ENCODE measurements around the gene METTL23. TPM values are rescaled to one million over a fixed set of nuclear protein-coding genes. Genes with fewer than 3 reads are reported as not detected.
A peak's percentile ranks its signal among the peaks of the same experiment; 100 is the strongest.

METTL23 gene
- total and polyA plus RNA-seq, 2 of the 8 experiments (the other 6 are each of a cell fraction or from before 2014, with no cell fraction given): 36.1 to 60.2 TPM

DNA sequence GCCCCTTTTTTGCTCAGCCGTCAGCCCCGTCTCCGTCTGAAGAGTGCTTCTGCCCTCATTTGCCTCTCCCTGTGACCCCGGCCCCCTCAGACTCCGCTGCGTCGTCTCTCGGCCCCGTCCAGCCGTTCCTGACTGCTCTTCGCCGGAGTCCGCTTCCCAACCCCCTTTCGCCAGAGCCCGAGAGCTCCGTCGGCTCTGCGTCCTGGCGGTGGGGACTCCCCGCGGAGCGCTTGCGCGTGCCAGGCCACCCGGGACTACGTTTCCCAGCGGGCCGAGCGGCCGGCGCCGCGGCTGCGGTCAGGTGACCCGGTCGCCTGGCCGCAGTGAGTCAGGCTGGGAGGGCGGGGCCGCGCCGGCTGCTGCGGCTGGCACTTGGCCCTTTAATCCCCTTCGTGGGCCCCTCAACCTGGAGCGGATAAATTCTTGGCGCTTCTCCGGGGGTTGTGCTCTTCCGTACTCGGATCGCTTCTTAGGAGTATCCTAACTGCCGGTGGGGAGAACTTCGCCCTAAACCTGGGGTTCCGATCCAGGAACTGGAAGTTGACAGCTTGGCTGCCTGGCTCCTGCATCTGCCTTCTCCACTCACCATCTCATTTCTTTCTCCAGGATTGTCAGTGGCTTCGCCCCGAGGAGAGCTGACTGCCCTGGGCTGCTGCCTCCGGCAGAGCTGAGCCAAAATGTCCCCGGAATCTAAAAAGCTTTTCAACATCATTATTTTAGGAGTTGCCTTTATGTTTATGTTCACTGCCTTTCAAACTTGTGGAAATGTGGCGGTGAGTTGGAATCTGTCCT is 11.2 kb downstream of the METTL23 start, which contains the start of gene MFSD11 (continued):
- TF ChIP-seq, protein P1, sequence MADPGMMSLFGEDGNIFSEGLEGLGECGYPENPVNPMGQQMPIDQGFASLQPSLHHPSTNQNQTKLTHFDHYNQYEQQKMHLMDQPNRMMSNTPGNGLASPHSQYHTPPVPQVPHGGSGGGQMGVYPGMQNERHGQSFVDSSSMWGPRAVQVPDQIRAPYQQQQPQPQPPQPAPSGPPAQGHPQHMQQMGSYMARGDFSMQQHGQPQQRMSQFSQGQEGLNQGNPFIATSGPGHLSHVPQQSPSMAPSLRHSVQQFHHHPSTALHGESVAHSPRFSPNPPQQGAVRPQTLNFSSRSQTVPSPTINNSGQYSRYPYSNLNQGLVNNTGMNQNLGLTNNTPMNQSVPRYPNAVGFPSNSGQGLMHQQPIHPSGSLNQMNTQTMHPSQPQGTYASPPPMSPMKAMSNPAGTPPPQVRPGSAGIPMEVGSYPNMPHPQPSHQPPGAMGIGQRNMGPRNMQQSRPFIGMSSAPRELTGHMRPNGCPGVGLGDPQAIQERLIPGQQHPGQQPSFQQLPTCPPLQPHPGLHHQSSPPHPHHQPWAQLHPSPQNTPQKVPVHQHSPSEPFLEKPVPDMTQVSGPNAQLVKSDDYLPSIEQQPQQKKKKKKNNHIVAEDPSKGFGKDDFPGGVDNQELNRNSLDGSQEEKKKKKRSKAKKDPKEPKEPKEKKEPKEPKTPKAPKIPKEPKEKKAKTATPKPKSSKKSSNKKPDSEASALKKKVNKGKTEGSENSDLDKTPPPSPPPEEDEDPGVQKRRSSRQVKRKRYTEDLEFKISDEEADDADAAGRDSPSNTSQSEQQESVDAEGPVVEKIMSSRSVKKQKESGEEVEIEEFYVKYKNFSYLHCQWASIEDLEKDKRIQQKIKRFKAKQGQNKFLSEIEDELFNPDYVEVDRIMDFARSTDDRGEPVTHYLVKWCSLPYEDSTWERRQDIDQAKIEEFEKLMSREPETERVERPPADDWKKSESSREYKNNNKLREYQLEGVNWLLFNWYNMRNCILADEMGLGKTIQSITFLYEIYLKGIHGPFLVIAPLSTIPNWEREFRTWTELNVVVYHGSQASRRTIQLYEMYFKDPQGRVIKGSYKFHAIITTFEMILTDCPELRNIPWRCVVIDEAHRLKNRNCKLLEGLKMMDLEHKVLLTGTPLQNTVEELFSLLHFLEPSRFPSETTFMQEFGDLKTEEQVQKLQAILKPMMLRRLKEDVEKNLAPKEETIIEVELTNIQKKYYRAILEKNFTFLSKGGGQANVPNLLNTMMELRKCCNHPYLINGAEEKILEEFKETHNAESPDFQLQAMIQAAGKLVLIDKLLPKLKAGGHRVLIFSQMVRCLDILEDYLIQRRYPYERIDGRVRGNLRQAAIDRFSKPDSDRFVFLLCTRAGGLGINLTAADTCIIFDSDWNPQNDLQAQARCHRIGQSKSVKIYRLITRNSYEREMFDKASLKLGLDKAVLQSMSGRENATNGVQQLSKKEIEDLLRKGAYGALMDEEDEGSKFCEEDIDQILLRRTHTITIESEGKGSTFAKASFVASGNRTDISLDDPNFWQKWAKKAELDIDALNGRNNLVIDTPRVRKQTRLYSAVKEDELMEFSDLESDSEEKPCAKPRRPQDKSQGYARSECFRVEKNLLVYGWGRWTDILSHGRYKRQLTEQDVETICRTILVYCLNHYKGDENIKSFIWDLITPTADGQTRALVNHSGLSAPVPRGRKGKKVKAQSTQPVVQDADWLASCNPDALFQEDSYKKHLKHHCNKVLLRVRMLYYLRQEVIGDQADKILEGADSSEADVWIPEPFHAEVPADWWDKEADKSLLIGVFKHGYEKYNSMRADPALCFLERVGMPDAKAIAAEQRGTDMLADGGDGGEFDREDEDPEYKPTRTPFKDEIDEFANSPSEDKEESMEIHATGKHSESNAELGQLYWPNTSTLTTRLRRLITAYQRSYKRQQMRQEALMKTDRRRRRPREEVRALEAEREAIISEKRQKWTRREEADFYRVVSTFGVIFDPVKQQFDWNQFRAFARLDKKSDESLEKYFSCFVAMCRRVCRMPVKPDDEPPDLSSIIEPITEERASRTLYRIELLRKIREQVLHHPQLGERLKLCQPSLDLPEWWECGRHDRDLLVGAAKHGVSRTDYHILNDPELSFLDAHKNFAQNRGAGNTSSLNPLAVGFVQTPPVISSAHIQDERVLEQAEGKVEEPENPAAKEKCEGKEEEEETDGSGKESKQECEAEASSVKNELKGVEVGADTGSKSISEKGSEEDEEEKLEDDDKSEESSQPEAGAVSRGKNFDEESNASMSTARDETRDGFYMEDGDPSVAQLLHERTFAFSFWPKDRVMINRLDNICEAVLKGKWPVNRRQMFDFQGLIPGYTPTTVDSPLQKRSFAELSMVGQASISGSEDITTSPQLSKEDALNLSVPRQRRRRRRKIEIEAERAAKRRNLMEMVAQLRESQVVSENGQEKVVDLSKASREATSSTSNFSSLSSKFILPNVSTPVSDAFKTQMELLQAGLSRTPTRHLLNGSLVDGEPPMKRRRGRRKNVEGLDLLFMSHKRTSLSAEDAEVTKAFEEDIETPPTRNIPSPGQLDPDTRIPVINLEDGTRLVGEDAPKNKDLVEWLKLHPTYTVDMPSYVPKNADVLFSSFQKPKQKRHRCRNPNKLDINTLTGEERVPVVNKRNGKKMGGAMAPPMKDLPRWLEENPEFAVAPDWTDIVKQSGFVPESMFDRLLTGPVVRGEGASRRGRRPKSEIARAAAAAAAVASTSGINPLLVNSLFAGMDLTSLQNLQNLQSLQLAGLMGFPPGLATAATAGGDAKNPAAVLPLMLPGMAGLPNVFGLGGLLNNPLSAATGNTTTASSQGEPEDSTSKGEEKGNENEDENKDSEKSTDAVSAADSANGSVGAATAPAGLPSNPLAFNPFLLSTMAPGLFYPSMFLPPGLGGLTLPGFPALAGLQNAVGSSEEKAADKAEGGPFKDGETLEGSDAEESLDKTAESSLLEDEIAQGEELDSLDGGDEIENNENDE (IDR thresholded peaks at IDR 0.05; ENCODE audit: insufficient replicate concordance, low read length): no peak
- TF ChIP-seq, protein P2, sequence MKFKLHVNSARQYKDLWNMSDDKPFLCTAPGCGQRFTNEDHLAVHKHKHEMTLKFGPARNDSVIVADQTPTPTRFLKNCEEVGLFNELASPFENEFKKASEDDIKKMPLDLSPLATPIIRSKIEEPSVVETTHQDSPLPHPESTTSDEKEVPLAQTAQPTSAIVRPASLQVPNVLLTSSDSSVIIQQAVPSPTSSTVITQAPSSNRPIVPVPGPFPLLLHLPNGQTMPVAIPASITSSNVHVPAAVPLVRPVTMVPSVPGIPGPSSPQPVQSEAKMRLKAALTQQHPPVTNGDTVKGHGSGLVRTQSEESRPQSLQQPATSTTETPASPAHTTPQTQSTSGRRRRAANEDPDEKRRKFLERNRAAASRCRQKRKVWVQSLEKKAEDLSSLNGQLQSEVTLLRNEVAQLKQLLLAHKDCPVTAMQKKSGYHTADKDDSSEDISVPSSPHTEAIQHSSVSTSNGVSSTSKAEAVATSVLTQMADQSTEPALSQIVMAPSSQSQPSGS (IDR thresholded peaks at IDR 0.05; ENCODE audit: low read length): no peak
- TF ChIP-seq RNF2 (IDR thresholded peaks at IDR 0.05; ENCODE audit: borderline replicate concordance, low read depth, low read length, missing control alignments, poor library complexity, severe bottlenecking): no peak
- peak; percentile 59; the same call in 1 of the 2 replicates for TF ChIP-seq FOSL1 (IDR thresholded peaks at IDR 0.05; ENCODE audit: insufficient read depth, low read depth, low read length)
- TF ChIP-seq RFX5 (IDR thresholded peaks at IDR 0.05; ENCODE audit: borderline replicate concordance, low read depth, low read length): no peak
- TF ChIP-seq TAF7 (optimal IDR thresholded peaks at IDR 0.05; ENCODE audit: borderline replicate concordance, low read depth, low read length): peak; percentile 60
- no peak for TF ChIP-seq HDAC6 (IDR thresholded peaks at IDR 0.05; ENCODE audit: low read depth, low read length)
